ENCODE measurements around the gene PNO1. TPM values are rescaled to one million over a fixed set of nuclear protein-coding genes. Genes with fewer than 3 reads are reported as not detected.
"Not testable (repeated sequence)": the region's sequence is repeated elsewhere in the genome, so short reads cannot be mapped to it uniquely, and the experiment has no call there.

The PNO1 gene
- total RNA-seq (2014; rRNA removed; shearing (Covaris generic)) = 65.5 and 72.6 TPM in 2 replicates
- 50.4 and 52.8 TPM in 2 replicates for polyA plus RNA-seq (2015; cell fraction: cytosol; rRNA removed)
- polyA plus RNA-seq (2015; cell fraction: nucleus; rRNA removed) = 21.9 and 22.1 TPM in 2 replicates

- DNase-seq (ENCODE audit: low read depth, low spot score) = peak; percentile 96
- in situ Hi-C loops (cut with HindIII; ENCODE audit: low pct_unique_long_range_greater_than_20kb, low sequenced_read_pairs) = no loop called here
Observed at GRCh38 chr2:68157402-68158133, at the start of gene PNO1. PNO1 (plus strand) TSS chr2:68157888; CDS start chr2:68157935, 47 bp downstream.

GRCh38 chr2:68108120-68108519, 49.6 kb upstream of the PNO1 start:
- no peak for DNase-seq (ENCODE audit: low read depth, low spot score)
- in situ Hi-C loops (cut with HindIII; ENCODE audit: low pct_unique_long_range_greater_than_20kb, low sequenced_read_pairs) = loop anchor here (5.0 kb wide), 1 partner anchor 184 kb away; no protein-coding TSS in a partner anchor

GRCh38 chr2:68110102-68110501, 47.6 kb upstream of the PNO1 start:
- in situ Hi-C loops (cut with HindIII; ENCODE audit: low pct_unique_long_range_greater_than_20kb, low sequenced_read_pairs) = no loop called here

GRCh38 chr2:68115965-68116364, 41.7 kb upstream of the PNO1 start:
- in situ Hi-C loops (cut with HindIII; ENCODE audit: low pct_unique_long_range_greater_than_20kb, low sequenced_read_pairs) = no loop called here
- DNase-seq (ENCODE audit: low read depth, low spot score) = no peak

More at GRCh38 chr2:68110102-68110501, 47.6 kb upstream of the PNO1 start:
- DNase-seq (ENCODE audit: low read depth, low spot score) = peak; percentile 72

- DNase-seq (ENCODE audit: low read depth, low spot score); in situ Hi-C loops (cut with HindIII; ENCODE audit: low pct_unique_long_range_greater_than_20kb, low sequenced_read_pairs): not testable (repeated sequence)
Observed at GRCh38 chr2:68117922-68118321, 39.8 kb upstream of the PNO1 start.

GRCh38 chr2:68118816-68119215, 38.9 kb upstream of the PNO1 start:
- in situ Hi-C loops (cut with HindIII; ENCODE audit: low pct_unique_long_range_greater_than_20kb, low sequenced_read_pairs) = no loop called here
- DNase-seq (ENCODE audit: low read depth, low spot score) = no peak

GRCh38 chr2:68119504-68119903, 38.2 kb upstream of the PNO1 start:
- no peak for DNase-seq (ENCODE audit: low read depth, low spot score)
- in situ Hi-C loops (cut with HindIII; ENCODE audit: low pct_unique_long_range_greater_than_20kb, low sequenced_read_pairs) = no loop called here

GRCh38 chr2:68121873-68122679, 35.6 kb upstream of the PNO1 start:
- peak; percentile 91 for DNase-seq (ENCODE audit: low read depth, low spot score)
- in situ Hi-C loops (cut with HindIII; ENCODE audit: low pct_unique_long_range_greater_than_20kb, low sequenced_read_pairs) = no loop called here

- DNase-seq (ENCODE audit: low read depth, low spot score) = no peak
- in situ Hi-C loops (cut with HindIII; ENCODE audit: low pct_unique_long_range_greater_than_20kb, low sequenced_read_pairs) = no loop called here
Observed at GRCh38 chr2:68122680-68122964, 35.1 kb upstream of the PNO1 start.

GRCh38 chr2:68124321-68124720, 33.4 kb upstream of the PNO1 start:
- no peak for DNase-seq (ENCODE audit: low read depth, low spot score)
- in situ Hi-C loops (cut with HindIII; ENCODE audit: low pct_unique_long_range_greater_than_20kb, low sequenced_read_pairs) = no loop called here

- in situ Hi-C loops (cut with HindIII; ENCODE audit: low pct_unique_long_range_greater_than_20kb, low sequenced_read_pairs) = no loop called here
- no peak for DNase-seq (ENCODE audit: low read depth, low spot score)
Observed at GRCh38 chr2:68125821-68126220, 31.9 kb upstream of the PNO1 start.

- no peak for DNase-seq (ENCODE audit: low read depth, low spot score)
- in situ Hi-C loops (cut with HindIII; ENCODE audit: low pct_unique_long_range_greater_than_20kb, low sequenced_read_pairs) = no loop called here
Observed at GRCh38 chr2:68126561-68126960, 31.1 kb upstream of the PNO1 start.

- DNase-seq (ENCODE audit: low read depth, low spot score) = no peak
- in situ Hi-C loops (cut with HindIII; ENCODE audit: low pct_unique_long_range_greater_than_20kb, low sequenced_read_pairs) = no loop called here
Observed at GRCh38 chr2:68127358-68128242, 30.1 kb upstream of the PNO1 start.

GRCh38 chr2:68134120-68134519, 23.6 kb upstream of the PNO1 start:
- in situ Hi-C loops (cut with HindIII; ENCODE audit: low pct_unique_long_range_greater_than_20kb, low sequenced_read_pairs) = no loop called here
- DNase-seq (ENCODE audit: low read depth, low spot score) = no peak

GRCh38 chr2:68134554-68134953, 23.1 kb upstream of the PNO1 start:
- in situ Hi-C loops (cut with HindIII; ENCODE audit: low pct_unique_long_range_greater_than_20kb, low sequenced_read_pairs) = no loop called here
- no peak for DNase-seq (ENCODE audit: low read depth, low spot score)

GRCh38 chr2:68135448-68136320, 22.0 kb upstream of the PNO1 start:
- in situ Hi-C loops (cut with HindIII; ENCODE audit: low pct_unique_long_range_greater_than_20kb, low sequenced_read_pairs) = no loop called here

GRCh38 chr2:68141875-68142274, 15.8 kb upstream of the PNO1 start:
- in situ Hi-C loops (cut with HindIII; ENCODE audit: low pct_unique_long_range_greater_than_20kb, low sequenced_read_pairs) = no loop called here
- DNase-seq (ENCODE audit: low read depth, low spot score) = no peak

More at GRCh38 chr2:68135448-68136320, 22.0 kb upstream of the PNO1 start:
- DNase-seq (ENCODE audit: low read depth, low spot score) = no peak
